Effector CD8-positive, alpha-beta T cell (primary cell): ENCODE measurements around the gene ATP5F1D.
"Not testable (repeated sequence)": the region's sequence is repeated elsewhere in the genome, so short reads cannot be mapped to it uniquely, and the experiment has no call there.

Source experiments
- DNase-seq: peaks from one replicate; lab custom pipeline; 2025; lab: John Stamatoyannopoulos, UW
- total RNA-seq, 4 experiments: gene quantifications; one replicate each; lab custom pipeline; 2026; lab: John Stamatoyannopoulos, UW

The ATP5F1D gene
- 16.1 to 45.8 (median 34.1) reads per million in 4 experiments for total RNA-seq

DNA sequence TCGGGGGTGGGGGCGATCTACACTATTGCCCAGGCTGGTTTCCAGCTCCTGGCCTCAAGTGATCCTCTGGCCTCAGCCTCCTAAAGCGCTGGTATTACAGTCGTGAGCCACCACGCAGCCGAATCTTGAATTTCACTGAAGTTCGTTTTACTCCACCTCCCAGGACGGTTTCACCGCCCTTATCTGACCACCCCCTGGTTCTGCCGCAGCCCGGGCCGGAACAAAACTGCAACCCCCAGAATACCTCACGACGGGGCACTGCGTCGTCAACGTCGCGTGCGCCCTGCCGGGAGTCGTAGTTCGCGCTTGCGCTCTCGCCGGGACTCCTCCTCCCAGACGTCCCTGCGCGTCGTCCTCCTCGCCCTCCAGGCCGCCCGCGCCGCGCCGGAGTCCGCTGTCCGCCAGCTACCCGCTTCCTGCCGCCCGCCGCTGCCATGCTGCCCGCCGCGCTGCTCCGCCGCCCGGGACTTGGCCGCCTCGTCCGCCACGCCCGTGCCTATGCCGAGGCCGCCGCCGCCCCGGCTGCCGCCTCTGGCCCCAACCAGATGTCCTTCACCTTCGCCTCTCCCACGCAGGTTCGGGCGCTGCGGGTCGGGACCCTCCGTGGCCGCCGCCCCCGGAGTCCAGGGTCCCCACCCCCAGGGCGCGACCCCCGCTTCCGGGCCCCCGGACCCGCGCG, at the start of gene ATP5F1D:
ATP5F1D (plus strand) TSS at position 335 of the 679 bp plus-strand sequence; CDS start at position 435, 100 bp downstream.
- peak; percentile 76 for DNase-seq

DNA sequence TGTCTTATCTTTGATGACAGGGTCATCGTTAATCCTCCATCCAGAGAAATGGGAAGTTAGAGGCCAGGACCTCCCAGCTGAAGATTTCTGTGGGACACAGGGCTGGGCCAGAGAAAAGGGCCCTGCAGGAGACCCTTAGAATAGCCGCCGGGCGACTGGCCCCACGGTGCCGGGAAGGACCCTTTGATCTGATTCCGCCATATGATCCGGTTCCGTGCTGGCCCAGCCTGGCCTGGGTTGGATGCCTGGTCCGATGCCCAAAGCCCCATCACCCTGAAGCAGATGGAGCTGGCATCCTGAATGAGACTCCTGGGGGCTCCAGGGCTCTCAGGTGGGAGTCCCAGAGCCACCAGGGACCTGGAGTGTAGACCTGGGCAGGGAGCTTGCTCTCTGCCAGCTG, 42.0 kb upstream of the ATP5F1D start:
- no peak for DNase-seq

DNA sequence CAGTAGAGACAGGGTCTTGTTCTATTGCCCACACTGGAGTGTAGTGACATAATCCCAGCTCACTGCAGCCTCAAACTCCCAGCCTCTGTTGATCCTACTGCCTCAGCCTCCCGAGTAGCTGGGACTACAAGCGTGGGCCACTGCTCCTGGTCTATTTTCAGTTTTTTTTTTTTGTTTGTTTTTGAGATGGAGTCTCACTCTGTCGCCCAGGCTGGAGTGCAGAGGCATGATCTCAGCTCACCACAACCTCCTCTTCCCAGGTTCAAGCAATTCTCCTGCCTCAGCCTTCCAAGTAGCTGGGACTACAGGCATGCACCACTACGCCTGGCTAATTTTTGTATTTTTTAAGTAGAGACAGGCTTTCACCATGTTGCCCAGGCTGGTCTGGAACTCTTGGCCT, 40.9 kb upstream of the ATP5F1D start:
- not testable (repeated sequence) for DNase-seq

DNA sequence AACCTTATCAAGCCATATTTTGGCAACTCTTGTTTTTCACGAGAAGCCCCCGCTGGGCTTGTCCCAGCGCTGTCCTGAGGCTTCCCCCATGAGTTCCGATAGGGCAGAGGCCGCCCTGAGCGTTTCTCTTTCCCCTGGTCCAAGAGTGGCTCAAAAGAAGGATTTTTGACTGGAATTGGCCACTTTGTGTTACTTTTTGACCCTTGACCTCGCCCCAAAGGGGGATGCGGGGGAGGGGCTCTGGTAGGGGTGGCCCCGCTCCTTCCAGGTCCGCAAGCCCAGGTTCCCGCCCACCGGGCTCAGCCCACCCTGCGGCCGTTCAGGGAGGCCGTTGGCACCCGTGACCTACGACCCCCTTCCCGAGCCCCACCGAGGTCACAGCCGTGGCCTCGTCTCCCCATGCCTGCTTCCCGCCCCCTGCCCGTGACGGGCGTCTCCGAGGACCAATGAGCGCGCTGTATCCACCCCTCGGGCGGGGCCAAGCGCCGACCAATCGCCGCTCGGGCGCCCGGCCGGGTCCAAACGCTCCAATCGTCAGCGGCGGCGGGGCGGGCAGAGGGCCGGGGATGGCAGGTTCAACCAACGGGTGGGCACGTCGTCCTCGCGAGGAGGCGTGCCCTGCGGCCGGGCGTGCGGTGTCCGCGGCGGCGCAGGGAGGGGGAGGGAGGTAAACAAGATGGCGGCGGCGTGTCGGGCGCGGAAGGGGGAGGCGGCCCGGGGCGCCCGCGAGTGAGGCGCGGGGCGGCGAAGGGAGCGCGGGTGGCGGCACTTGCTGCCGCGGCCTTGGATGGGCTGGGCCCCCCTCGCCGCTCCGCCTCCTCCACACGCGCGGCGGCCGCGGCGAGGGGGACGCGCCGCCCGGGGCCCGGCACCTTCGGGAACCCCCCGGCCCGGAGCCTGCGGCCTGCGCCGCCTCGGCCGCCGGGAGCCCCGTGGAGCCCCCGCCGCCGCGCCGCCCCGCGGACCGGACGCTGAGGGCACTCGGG, 36.1 kb upstream of the ATP5F1D start, which contains the start of gene STK11:
STK11 (plus strand) TSS at position 665 of the 986 bp plus-strand sequence. CDS start 1,136 bp downstream, outside the sequence.
- DNase-seq: peak; percentile 98

DNA sequence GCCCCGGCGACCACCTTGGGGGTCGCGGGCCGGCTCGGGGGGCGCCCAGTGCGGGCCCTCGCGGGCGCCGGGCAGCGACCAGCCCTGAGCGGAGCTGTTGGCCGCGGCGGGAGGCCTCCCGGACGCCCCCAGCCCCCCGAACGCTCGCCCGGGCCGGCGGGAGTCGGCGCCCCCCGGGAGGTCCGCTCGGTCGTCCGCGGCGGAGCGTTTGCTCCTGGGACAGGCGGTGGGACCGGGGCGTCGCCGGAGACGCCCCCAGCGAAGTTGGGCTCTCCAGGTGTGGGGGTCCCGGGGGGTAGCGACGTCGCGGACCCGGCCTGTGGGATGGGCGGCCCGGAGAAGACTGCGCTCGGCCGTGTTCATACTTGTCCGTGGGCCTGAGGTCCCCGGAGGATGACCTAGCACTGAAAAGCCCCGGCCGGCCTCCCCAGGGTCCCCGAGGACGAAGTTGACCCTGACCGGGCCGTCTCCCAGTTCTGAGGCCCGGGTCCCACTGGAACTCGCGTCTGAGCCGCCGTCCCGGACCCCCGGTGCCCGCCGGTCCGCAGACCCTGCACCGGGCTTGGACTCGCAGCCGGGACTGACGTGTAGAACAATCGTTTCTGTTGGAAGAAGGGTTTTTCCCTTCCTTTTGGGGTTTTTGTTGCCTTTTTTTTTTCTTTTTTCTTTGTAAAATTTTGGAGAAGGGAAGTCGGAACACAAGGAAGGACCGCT, 35.2 kb upstream of the ATP5F1D start:
- DNase-seq: no peak

DNA sequence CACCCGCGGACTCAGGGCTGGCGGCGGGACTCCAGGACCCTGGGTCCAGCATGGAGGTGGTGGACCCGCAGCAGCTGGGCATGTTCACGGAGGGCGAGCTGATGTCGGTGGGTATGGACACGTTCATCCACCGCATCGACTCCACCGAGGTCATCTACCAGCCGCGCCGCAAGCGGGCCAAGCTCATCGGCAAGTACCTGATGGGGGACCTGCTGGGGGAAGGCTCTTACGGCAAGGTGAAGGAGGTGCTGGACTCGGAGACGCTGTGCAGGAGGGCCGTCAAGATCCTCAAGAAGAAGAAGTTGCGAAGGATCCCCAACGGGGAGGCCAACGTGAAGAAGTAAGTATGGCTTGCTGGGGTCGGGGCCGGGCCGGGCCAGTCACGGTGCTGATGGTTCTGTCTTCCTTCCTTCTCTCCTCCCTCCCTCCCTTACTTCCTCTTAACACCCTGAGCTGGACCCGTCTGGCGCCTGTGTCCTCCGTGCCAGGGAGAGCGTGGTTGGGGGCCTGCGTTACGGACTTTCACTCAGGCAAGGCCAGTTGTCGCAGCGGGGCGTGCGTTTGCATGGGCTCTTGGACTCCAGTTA, 34.6 kb upstream of the ATP5F1D start:
- DNase-seq: no peak

DNA sequence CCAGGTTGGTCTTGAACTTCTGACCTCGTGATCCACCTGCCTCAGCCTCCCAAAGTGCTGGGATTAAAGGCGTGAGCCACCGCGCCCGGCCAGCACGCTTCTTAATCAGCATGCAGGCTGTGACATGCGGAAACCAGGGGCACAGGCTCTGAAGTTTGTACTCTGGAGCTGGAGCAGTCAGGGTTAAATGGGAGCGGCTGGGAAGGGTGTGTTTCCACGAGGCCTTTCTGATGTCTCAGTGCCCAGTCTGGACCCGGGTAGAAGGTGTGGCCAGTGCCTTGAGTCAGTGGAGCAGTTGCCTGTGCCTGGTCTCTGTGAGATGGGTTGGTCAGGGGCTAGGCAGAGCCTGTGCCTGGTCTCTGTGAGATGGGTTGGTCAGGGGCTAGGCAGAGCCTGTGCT, 32.7 kb upstream of the ATP5F1D start:
- DNase-seq: not testable (repeated sequence)

DNA sequence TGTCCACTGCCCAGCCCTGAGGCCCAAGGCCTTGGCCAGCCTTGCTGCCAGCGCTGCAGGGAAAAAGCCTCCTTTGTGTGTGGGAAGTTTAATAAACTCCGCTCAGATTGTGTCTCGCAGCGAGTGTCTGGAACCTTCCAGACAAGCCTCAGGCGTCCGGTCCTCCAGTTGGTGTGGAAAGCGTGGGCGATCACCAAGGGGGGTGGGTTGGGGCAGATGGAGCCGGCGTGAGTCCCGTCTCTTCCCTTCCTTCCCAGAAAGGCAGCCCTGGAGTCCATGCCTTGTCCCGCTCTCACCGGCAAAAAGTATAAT, 31.4 kb upstream of the ATP5F1D start:
- DNase-seq: no peak

DNA sequence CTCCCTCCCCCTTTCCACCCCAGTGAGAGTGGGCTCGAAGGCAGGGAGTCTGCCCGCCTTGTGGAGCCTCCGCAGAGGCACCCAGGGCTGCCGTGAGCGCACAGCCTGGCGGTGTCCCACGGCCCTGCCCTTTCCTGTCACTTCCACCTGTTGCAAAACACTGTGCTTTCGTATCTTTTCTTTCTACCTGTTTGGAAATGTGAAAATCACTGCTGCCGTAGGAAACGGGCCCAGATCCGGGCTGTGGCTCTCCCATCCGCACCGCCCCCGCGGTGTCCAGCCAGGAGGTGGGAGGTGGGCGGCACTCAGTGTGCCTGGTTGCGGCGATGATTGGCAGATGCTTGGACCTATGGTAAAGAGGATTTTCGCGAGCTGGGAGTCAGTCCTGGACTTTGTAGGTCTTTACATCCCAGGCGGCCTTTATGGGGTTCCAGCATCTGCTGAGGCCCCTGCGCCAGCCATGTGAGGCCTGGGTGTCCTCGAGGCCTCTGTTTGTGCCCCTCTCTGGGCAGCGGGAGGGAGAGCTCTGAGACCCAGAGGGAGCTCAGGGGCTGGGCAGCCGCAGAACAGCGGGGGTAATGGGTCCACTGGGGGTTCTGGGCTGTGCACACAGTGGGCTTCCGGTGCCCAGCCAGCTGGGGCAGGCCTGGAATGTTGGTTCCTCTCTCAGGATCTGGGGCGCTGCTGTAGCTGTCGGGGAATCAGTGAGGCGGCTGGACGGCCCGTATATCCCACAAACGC, 29.9 kb upstream of the ATP5F1D start:
- DNase-seq: no peak

DNA sequence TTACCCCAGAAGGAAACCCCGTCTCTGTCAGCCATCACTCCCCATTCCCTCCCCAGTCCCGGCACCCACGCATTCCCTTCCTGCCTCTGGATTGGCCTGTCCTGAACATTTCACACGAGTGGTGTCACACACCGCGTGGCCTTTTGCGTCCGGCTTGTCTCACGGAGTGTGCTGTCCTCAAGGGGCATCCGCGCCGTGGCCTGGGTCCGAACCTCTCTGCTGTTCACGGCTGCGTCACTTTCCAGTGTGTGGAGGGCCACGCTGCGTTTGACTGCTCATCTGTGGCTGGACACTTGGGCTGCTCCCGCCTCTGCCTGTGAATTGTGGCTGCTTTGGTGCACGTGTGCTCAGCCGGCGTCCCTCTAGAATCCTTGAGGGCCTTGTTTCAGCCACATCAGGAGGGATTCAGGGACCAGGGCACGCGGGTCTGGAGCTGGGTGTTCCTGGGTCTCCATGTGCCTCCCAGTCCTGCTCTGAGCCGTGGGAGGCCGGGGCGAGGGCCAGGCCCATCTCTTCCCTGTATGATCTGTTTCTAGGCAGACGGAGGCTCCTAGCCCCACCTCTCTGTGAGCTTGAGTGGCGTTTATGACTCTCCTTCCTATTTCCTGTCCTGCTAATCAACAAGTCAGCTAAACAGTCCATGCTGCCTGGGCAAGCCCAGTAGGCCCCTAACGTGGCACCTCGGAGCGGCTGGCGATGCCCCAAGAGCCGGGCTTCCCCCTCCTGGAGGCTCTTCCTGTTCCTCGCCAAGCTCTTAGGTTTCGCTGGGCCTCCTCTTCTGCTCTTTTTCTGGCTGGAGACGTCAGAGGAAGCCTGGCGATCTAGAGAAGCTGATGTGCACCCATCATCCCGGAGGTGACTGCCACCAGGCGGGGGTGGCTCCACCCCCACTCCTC, 27.9 kb upstream of the ATP5F1D start:
- no peak for DNase-seq

DNA sequence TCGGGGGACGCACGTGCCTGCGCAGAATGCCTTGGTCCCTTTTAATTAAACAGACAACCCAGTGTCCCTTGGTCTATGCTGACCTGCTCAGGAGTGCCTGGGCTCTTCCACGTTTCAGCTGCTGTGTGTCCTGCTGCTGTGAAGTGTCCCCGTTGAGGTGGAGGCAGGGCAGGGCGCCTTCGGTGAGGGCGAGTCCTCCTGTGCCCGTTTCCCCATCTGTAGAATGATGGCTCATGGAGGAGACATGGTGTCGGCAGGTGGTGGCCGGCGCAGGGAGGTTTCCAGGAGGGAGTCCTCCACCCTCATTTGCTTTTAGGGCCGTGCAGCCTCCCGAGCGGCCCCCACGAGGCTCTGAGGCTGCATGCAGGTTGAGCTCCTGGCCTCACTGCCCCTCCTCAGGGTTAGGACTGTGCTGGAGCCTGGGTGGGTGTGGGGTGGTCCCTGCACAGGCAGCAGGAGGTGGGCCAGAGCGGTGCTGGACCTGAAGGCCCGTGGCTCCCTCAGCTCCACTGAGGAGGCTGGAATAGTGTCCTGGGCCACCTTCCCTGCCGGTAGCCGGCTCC, 27.2 kb upstream of the ATP5F1D start:
- DNase-seq: no peak

DNA sequence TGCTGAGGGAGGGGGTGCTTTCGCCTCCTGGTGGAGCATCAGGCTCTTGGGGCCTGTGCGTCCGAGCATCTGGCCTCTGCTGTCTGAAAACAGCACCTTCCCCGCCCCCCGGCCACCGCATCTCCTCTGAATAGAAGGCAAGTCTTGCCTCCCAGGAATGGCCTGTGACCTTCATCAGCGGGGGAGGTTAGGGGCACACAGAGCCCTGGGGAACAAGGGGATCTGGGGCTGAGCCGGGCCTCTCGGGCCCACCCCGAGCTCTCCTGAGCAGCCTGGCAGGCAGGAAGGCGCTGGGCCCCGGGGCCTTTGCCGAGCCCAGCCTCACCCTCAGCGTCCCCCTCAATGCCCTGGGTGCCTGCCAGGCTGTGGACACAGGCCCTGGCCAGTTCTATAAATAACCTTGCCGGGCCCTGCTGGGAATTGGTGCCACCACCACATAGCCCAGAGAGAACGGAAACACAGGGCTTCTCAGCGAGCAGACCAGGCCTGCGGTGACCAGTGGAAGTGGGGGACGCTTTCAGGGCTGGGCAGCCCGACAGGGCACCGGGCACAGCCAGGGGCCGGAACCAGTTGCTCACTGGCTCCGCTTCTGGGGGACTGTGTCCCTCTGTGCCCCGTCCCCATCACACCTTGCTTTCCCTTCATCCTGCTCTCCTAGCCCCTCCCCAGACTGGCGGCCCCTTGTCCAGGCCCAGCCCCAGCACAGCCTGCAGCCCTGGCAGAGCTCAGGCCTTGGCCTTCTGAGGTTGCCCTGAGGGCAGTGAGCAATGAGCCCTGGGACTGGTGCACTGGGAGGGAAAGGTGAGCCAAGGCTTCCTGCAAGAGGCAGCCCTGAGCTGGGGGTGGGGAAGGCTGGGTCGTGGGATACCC, 26.5 kb upstream of the ATP5F1D start:
- no peak for DNase-seq

DNA sequence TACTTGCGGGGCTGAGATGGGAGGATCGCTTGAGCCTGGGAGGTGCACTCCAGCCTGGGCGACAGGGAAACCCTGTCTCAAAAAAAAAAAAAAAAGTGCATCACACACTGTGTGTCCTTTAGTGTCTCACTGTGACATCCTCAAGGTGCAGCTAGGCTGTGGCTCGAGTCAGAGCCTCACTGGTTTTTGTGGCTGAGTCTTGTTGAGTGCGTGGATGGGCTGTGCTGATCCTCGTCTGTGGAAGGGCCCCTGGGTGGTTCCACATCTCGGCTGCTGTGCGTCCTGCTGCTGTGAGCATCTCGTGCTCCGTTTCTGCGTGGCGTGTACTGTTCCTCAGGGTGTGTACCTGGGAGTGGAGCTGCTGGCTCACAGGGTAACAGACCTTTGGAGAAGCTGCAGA, 24.8 kb upstream of the ATP5F1D start:
- no peak for DNase-seq

DNA sequence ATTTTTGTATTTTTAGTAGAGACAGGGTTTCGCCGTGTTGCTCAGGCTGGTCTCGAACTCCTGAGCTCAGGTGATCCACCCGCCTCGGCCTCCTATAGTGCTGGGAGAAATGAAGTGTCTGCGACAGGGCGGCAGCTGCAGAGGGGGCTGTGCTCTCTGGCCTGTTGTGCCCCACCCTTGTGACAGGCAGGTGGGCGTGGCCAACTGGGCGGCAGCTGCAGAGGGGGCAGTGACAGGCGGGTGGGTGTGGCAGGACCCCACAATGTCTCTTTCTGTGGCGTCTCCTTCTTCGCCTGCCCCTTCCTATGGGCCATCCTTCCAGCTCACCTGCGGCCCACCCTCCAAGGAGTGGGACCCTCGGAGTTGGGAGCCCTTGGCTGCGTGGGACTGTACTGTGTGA, 24.2 kb upstream of the ATP5F1D start:
- no peak for DNase-seq

DNA sequence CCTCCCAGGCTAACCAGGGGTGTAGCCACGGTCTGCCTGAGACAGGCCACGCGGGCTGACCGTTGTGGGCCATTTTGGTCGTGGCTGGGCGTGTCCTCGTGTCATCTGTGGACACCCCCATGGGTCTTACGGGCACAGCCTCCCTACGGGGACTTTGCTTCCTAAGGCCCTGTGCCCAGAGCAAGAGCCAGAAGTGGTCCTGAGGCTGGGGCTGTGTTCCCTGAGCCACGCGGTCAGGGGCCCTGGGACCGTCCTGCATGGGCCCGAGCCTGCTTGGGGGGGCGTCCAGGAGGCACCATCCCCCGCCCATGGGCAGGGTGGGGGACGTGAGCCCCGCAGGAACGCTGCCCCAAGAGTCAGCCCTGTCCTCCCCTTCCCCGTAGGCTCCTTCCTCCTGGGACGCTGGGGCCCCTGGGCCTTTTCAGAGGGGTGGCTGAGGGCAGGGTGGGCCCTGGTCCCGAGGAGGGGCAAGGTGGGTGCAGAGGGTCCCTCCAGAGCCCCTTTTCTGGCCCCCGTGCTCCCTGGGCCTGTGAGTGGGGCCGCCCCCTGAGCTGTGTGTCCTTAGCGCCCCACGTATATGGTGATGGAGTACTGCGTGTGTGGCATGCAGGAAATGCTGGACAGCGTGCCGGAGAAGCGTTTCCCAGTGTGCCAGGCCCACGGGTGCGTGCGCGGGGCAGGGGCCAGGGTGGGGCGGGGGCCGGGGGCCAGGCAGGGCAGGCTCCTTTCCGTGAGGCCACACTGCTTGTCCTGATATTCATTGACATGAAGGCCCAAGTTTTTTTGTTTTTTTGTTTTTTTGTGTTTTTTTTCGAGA, 22.6 kb upstream of the ATP5F1D start:
- no peak for DNase-seq

DNA sequence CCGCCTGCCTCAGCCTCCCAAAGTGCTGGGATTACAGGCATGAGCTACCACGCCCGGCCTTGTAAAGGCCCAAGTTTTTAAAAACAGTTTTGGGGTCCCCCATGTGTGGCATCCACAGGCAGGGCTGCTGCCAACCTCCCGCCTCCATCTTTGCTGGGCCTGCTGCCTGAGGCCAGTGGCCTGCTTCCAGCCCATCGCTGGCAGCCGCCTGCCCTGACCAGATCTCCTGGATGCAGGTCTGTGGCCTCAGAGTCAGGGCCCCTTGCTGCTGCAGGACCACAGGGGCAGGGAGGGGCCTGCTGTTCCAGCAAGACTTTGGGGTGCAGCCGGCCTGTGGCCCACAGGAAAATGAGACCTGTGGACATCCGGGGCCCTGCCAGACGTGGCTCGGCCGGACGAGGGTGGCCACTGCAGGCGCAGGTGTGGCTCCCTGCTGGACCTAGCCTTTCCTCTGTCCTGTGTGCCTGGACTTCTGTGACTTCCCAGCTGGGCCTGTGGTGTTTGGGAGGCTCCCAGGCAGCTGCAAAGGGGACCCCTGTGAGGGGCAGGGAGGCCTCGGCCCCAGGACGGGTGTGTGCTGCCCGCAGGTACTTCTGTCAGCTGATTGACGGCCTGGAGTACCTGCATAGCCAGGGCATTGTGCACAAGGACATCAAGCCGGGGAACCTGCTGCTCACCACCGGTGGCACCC, 21.6 kb upstream of the ATP5F1D start:
- no peak for DNase-seq

DNA sequence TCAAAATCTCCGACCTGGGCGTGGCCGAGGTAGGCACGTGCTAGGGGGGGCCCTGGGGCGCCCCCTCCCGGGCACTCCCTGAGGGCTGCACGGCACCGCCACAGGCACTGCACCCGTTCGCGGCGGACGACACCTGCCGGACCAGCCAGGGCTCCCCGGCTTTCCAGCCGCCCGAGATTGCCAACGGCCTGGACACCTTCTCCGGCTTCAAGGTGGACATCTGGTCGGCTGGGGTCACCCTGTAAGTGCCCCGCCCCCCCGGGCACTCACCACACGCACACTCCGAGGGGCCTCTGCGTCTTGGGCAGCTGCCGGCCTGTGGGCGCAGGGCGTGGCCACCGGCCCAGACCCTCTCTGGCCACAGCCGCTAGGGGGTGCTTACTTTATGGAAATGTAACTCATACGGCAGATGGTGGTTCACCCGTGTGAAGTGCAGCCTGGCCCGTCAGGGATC, 21.0 kb upstream of the ATP5F1D start:
- DNase-seq: no peak
